ENCODE results near the gene FGF18. TPM values are rescaled to one million over a fixed set of nuclear protein-coding genes. Genes with fewer than 3 reads are reported as not detected.
A peak's percentile ranks its signal among the peaks of the same experiment; 100 is the strongest.
"Not testable (repeated sequence)": the region's sequence is repeated elsewhere in the genome, so short reads cannot be mapped to it uniquely, and the experiment has no call there.

Gene FGF18, protein sequence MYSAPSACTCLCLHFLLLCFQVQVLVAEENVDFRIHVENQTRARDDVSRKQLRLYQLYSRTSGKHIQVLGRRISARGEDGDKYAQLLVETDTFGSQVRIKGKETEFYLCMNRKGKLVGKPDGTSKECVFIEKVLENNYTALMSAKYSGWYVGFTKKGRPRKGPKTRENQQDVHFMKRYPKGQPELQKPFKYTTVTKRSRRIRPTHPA
- polyA plus RNA-seq (2013, experiment 1 of 2), result 0.22 TPM
- 0.19 TPM for polyA plus RNA-seq (2013, experiment 2 of 2)

DNA sequence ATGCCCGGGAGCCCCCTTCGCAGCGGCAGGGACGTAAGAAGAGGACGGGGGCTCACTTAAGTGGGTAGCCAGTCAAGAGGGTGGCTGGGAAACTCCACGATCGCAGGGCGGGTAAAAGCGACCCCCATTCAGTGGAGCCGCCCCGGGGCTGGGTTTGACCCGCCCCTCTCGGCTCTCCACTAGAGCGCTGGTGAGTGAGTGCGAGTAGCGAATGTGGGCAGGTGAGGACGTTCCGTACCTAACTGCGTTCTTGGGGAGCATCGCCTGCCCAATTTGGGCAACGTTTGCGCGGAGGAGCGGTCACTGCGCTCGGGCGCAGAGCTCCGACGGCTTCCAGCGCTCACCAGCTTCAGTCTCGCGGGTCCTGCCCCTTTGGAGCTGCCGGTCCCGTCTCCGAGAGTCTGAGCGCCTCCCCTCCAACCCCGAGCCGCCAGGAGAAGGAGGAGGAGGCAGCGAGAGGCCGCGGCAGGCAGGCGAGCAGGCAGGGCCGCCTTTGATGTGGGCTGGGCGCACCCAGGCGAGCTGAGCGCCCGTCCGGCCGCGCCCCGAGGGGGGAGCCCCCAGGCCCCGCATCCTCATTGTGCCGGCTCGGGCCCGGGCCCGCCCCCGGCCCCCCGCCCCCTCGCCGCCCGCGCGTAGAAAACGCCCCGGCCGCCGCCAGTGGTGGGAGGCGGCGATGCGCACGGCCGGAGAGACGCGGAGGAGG is at the start of gene FGF18:
Gene FGF18 (plus strand): TSS at position 666 of the 706 bp plus-strand sequence. CDS start 553 bp downstream, outside the sequence.
- H3K4ac ChIP-seq (ENCODE audit: low read length), result no peak within 1 kb of the TSS
- H2BK12ac ChIP-seq (ENCODE audit: low read length), result no peak within 1 kb of the TSS
- H4K91ac ChIP-seq (ENCODE audit: low read depth, low read length, poor library complexity), result no peak within 1 kb of the TSS
- peak within 1 kb of the TSS; percentile 53 to 89 for H3K4me3 ChIP-seq (ENCODE audit: low read length in 2 of 2)
- peaks cover 14 to 28% of the 10 kb centered on the region in 2 donors for H3K4me1 ChIP-seq (ENCODE audit: control insufficient read depth in 2 of 2, insufficient read depth in 1 of 2, low read depth in 1 of 2, low read length in 2 of 2)
- no peak within 1 kb of the TSS for H3K14ac ChIP-seq (ENCODE audit: low read length)
- no CpG with 5 or more reads among the region's 74 CpGs for WGBS, 2 donors (ENCODE audit: extremely low coverage in 2 of 2, insufficient read length in 2 of 2, insufficient replicate concordance in 1 of 2)
- DNase-seq (ENCODE audit: low spot score), result peak; percentile 68
- H2AFZ ChIP-seq (ENCODE audit: low read length), result peak within 1 kb of the TSS; percentile 96
- H3K9ac ChIP-seq (ENCODE audit: low read depth, low read length, poor library complexity), result peak within 1 kb of the TSS; percentile 83
- peak within 1 kb of the TSS; percentile 96 for H2BK15ac ChIP-seq (ENCODE audit: low read length)
- peaks cover 15 to 37% (median 19%) of the 10 kb centered on the region in 3 experiments for H3K27me3 ChIP-seq (ENCODE audit: control insufficient read depth in 3 of 3, insufficient read depth in 3 of 3, low read depth in 1 of 3, low read length in 3 of 3)
- peak within 1 kb of the TSS; percentile 85 for H3K18ac ChIP-seq (ENCODE audit: low read length)
- H3K36me3 ChIP-seq (replicated peaks in 1 of 2; ENCODE audit: control insufficient read depth in 2 of 2, insufficient read depth in 2 of 2, low read length in 2 of 2), result peaks cover 0 to 5% of the 10 kb centered on the region in 2 donors
- peak within 1 kb of the TSS; percentile 61 for H2AK5ac ChIP-seq (ENCODE audit: low read depth, low read length)
- peak within 1 kb of the TSS; percentile 93 for H2BK120ac ChIP-seq (ENCODE audit: low read depth, low read length)
- peaks cover 0 to 3% of the 10 kb centered on the region in 2 donors for H3K9me3 ChIP-seq (replicated peaks in 1 of 2; ENCODE audit: control insufficient read depth in 2 of 2, insufficient read depth in 1 of 2, low read depth in 1 of 2, low read length in 2 of 2)
- H2BK5ac ChIP-seq (ENCODE audit: low read length), result no peak within 1 kb of the TSS
- no peak within 1 kb of the TSS for H3K27ac ChIP-seq (replicated peaks; ENCODE audit: low read length)
- H4K8ac ChIP-seq (ENCODE audit: low read depth, low read length), result no peak within 1 kb of the TSS
- H3K23ac ChIP-seq (ENCODE audit: low read depth, low read length, poor library complexity), result peak within 1 kb of the TSS; percentile 47
- H3K79me1 ChIP-seq (ENCODE audit: low read depth, low read length), result no peaks in the 10 kb centered on the region
- H3K4me2 ChIP-seq (ENCODE audit: insufficient read depth, low read length, poor library complexity, severe bottlenecking), result peak within 1 kb of the TSS; percentile 97

DNA sequence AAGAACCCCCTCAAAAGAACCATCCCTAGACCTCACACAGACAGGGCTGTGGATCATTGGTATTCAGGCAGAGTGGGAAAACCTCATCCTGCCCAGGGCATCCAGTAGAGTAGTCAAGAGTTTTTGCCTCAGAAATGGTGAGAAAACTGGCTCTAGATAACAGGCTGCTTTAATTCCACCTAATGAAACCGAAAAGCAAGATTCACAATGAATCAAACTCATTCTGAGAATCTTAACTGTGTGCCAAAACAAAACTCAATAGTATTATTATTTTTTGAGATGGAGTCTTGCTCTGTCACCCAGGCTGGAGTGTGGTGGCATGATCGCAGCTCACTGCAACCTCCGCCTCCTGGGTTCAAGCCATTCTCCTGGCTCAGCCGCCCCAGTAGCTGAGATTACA is 49.5 kb upstream of the FGF18 start:
- Histone ChIP-seq H3K36me3 (replicated peaks in 1 of 2; ENCODE audit: control insufficient read depth in 2 of 2, insufficient read depth in 2 of 2, low read length in 2 of 2) (no peaks in the 10 kb centered on the region), H3K4me1 (ENCODE audit: control insufficient read depth in 2 of 2, insufficient read depth in 1 of 2, low read depth in 1 of 2, low read length in 2 of 2) (no peaks in the 10 kb centered on the region), H2AFZ (ENCODE audit: low read length) (no peak overlapping the region), H2BK120ac (ENCODE audit: low read depth, low read length) (no peak overlapping the region), H3K9ac (ENCODE audit: low read depth, low read length, poor library complexity) (no peak overlapping the region), H3K18ac (ENCODE audit: low read length) (no peak overlapping the region), H3K23ac (ENCODE audit: low read depth, low read length, poor library complexity) (no peak overlapping the region), H3K4me3 (ENCODE audit: low read length in 2 of 2) (no peak overlapping the region), H3K9me3 (replicated peaks in 1 of 2; ENCODE audit: control insufficient read depth in 2 of 2, insufficient read depth in 1 of 2, low read depth in 1 of 2, low read length in 2 of 2) (no peaks in the 10 kb centered on the region), H4K91ac (ENCODE audit: low read depth, low read length, poor library complexity) (no peak overlapping the region), H3K27ac (replicated peaks; ENCODE audit: low read length) (no peak overlapping the region), H2BK5ac (ENCODE audit: low read length) (no peak overlapping the region), H2BK15ac (ENCODE audit: low read length) (no peak overlapping the region), H3K27me3 (ENCODE audit: control insufficient read depth in 3 of 3, insufficient read depth in 3 of 3, low read depth in 1 of 3, low read length in 3 of 3) (no peaks in the 10 kb centered on the region), H2BK12ac (ENCODE audit: low read length) (no peak overlapping the region), H3K14ac (ENCODE audit: low read length) (no peak overlapping the region), H2AK5ac (ENCODE audit: low read depth, low read length) (no peak overlapping the region), H3K79me1 (ENCODE audit: low read depth, low read length) (no peaks in the 10 kb centered on the region), H3K4ac (ENCODE audit: low read length) (no peak overlapping the region), H4K8ac (ENCODE audit: low read depth, low read length) (no peak overlapping the region), H3K4me2 (ENCODE audit: insufficient read depth, low read length, poor library complexity, severe bottlenecking) (no peak overlapping the region)
- WGBS, 2 donors (ENCODE audit: extremely low coverage in 2 of 2, insufficient read length in 2 of 2, insufficient replicate concordance in 1 of 2), result no CpG with 5 or more reads among the region's 4 CpGs
- no peak for DNase-seq (ENCODE audit: low spot score)

GRCh38 chr5:171370881-171371280 is 48.6 kb upstream of the FGF18 start:
- H3K27me3 ChIP-seq (ENCODE audit: control insufficient read depth in 3 of 3, insufficient read depth in 3 of 3, low read depth in 1 of 3, low read length in 3 of 3); DNase-seq (ENCODE audit: low spot score); H3K4me3 ChIP-seq (ENCODE audit: low read length in 2 of 2); H2BK120ac ChIP-seq (ENCODE audit: low read depth, low read length); H3K79me1 ChIP-seq (ENCODE audit: low read depth, low read length); H3K4me1 ChIP-seq (ENCODE audit: control insufficient read depth in 2 of 2, insufficient read depth in 1 of 2, low read depth in 1 of 2, low read length in 2 of 2); H3K9me3 ChIP-seq (replicated peaks in 1 of 2; ENCODE audit: control insufficient read depth in 2 of 2, insufficient read depth in 1 of 2, low read depth in 1 of 2, low read length in 2 of 2); H3K18ac ChIP-seq (ENCODE audit: low read length); H2AFZ ChIP-seq (ENCODE audit: low read length); H3K4me2 ChIP-seq (ENCODE audit: insufficient read depth, low read length, poor library complexity, severe bottlenecking); H2BK12ac ChIP-seq (ENCODE audit: low read length); H3K14ac ChIP-seq (ENCODE audit: low read length); H2AK5ac ChIP-seq (ENCODE audit: low read depth, low read length); H3K23ac ChIP-seq (ENCODE audit: low read depth, low read length, poor library complexity); H2BK5ac ChIP-seq (ENCODE audit: low read length); H4K91ac ChIP-seq (ENCODE audit: low read depth, low read length, poor library complexity); H2BK15ac ChIP-seq (ENCODE audit: low read length); H3K9ac ChIP-seq (ENCODE audit: low read depth, low read length, poor library complexity); H3K4ac ChIP-seq (ENCODE audit: low read length); H3K27ac ChIP-seq (replicated peaks; ENCODE audit: low read length); H3K36me3 ChIP-seq (replicated peaks in 1 of 2; ENCODE audit: control insufficient read depth in 2 of 2, insufficient read depth in 2 of 2, low read length in 2 of 2); H4K8ac ChIP-seq (ENCODE audit: low read depth, low read length): not testable (repeated sequence)
- WGBS, 2 donors (ENCODE audit: extremely low coverage in 2 of 2, insufficient read length in 2 of 2, insufficient replicate concordance in 1 of 2), result no CpG with 5 or more reads among the region's 10 CpGs

- Histone ChIP-seq H2AFZ (ENCODE audit: low read length) (no peak overlapping the region), H3K27me3 (ENCODE audit: control insufficient read depth in 3 of 3, insufficient read depth in 3 of 3, low read depth in 1 of 3, low read length in 3 of 3) (no peaks in the 10 kb centered on the region)
- no CpG with 5 or more reads among the region's 13 CpGs for whole genome bisulfite sequencing, 2 donors (ENCODE audit: extremely low coverage in 2 of 2, insufficient read length in 2 of 2, insufficient replicate concordance in 1 of 2)
Measured at GRCh38 chr5:171371326-171371725, 48.1 kb upstream of the FGF18 start.

More at GRCh38 chr5:171371326-171371725, 48.1 kb upstream of the FGF18 start:
- no peak overlapping the region for H3K23ac ChIP-seq (ENCODE audit: low read depth, low read length, poor library complexity)
- no peak for DNase-seq (ENCODE audit: low spot score)
- no peak overlapping the region for H2BK120ac ChIP-seq (ENCODE audit: low read depth, low read length)
- H3K4me3 ChIP-seq (ENCODE audit: low read length in 2 of 2), result no peak overlapping the region
- H2AK5ac ChIP-seq (ENCODE audit: low read depth, low read length), result no peak overlapping the region
- no peak overlapping the region for H2BK12ac ChIP-seq (ENCODE audit: low read length)
- no peak overlapping the region for H3K4ac ChIP-seq (ENCODE audit: low read length)
- no peaks in the 10 kb centered on the region for H3K79me1 ChIP-seq (ENCODE audit: low read depth, low read length)
- no peak overlapping the region for H3K9ac ChIP-seq (ENCODE audit: low read depth, low read length, poor library complexity)
- no peak overlapping the region for H4K8ac ChIP-seq (ENCODE audit: low read depth, low read length)
- no peaks in the 10 kb centered on the region for H3K9me3 ChIP-seq (replicated peaks in 1 of 2; ENCODE audit: control insufficient read depth in 2 of 2, insufficient read depth in 1 of 2, low read depth in 1 of 2, low read length in 2 of 2)
- H3K27ac ChIP-seq (replicated peaks; ENCODE audit: low read length), result no peak overlapping the region
- peak overlapping the region; percentile 60 for H3K18ac ChIP-seq (ENCODE audit: low read length)
- no peak overlapping the region for H2BK15ac ChIP-seq (ENCODE audit: low read length)
- H2BK5ac ChIP-seq (ENCODE audit: low read length), result no peak overlapping the region
- no peak overlapping the region for H3K14ac ChIP-seq (ENCODE audit: low read length)
- H3K4me2 ChIP-seq (ENCODE audit: insufficient read depth, low read length, poor library complexity, severe bottlenecking), result no peak overlapping the region
- no peaks in the 10 kb centered on the region for H3K4me1 ChIP-seq (ENCODE audit: control insufficient read depth in 2 of 2, insufficient read depth in 1 of 2, low read depth in 1 of 2, low read length in 2 of 2)
- H4K91ac ChIP-seq (ENCODE audit: low read depth, low read length, poor library complexity), result no peak overlapping the region
- H3K36me3 ChIP-seq (replicated peaks in 1 of 2; ENCODE audit: control insufficient read depth in 2 of 2, insufficient read depth in 2 of 2, low read length in 2 of 2), result no peaks in the 10 kb centered on the region
